ENCODE measurements around the gene AKAP8. TPM values are rescaled to one million over a fixed set of nuclear protein-coding genes. Genes with fewer than 3 reads are reported as not detected.

AKAP8 gene
- total and polyA plus RNA-seq, 9 of the 15 experiments (the other 6 are each of a cell fraction or from before 2014, with no cell fraction given), result 3.4 to 56.5 (median 15.0) TPM

- TF ChIP-seq EP300 (IDR thresholded peaks at IDR 0.05; ENCODE audit: low read length) (no peak), NFYB (IDR thresholded peaks at IDR 0.05; ENCODE audit: extremely low read depth, insufficient read length) (no peak), TAF7 (tag; IDR thresholded peaks at IDR 0.05) (no peak), ZBTB17 (CRISPR knock-in tag; IDR thresholded peaks at IDR 0.05) (peak; percentile 96), ZNF717 (CRISPR knock-in tag; IDR thresholded peaks at IDR 0.05) (no peak), PTTG1 (tag; IDR thresholded peaks at IDR 0.05; ENCODE audit: low read depth) (no peak), SMARCC2 (IDR thresholded peaks at IDR 0.05; ENCODE audit: low read depth) (no peak), ZNF407 (IDR thresholded peaks at IDR 0.05; ENCODE audit: low read depth) (no peak), PBX2 (CRISPR knock-in tag; IDR thresholded peaks at IDR 0.05; ENCODE audit: low read depth) (no peak), PBX2 (tag; conservative IDR thresholded peaks at IDR 0.05; ENCODE audit: low read depth) (no peak)
Measured at GRCh38 chr19:15426485-15427349, 47.1 kb upstream of the AKAP8 start (continued).
